Stimulated activated CD8-positive, alpha-beta memory T cell treated with anti-CD3 and anti-CD28 coated beads, Interleukin-4, amount 100 ng/mL, for 4 hours (primary cell): Measurements from ENCODE around the gene CACHD1.
A peak's percentile ranks its signal among the peaks of the same experiment; 100 is the strongest.

ENCODE experiments used
- DNase-seq, 2 donors: peaks; one replicate each; pipeline ENCODE4 v3.0.0-alpha.2; 2020; ENCODE audit warnings: low read depth in 2 of 2, low spot score in 1 of 2

The CACHD1 gene

GRCh38 chr1:64651841-64652240, 181.9 kb downstream of the CACHD1 start:
- DNase-seq = no peak

- no peak for DNase-seq
Measured at GRCh38 chr1:64653466-64653865, 183.5 kb downstream of the CACHD1 start.

GRCh38 chr1:64654519-64655341, 184.8 kb downstream of the CACHD1 start:
- DNase-seq = no peak

- no peak for DNase-seq
Measured at GRCh38 chr1:64655861-64656260, 185.9 kb downstream of the CACHD1 start.

GRCh38 chr1:64659478-64660138, 189.7 kb downstream of the CACHD1 start:
- DNase-seq = no peak

- DNase-seq = no peak
Measured at GRCh38 chr1:64663668-64664067, 193.7 kb downstream of the CACHD1 start.

GRCh38 chr1:64664299-64664698, 194.4 kb downstream of the CACHD1 start:
- no peak for DNase-seq

- no peak for DNase-seq
Measured at GRCh38 chr1:64669098-64669675, 199.3 kb downstream of the CACHD1 start.

- no peak for DNase-seq
Measured at GRCh38 chr1:64675718-64676345, 205.9 kb downstream of the CACHD1 start.

GRCh38 chr1:64676386-64676785, 206.5 kb downstream of the CACHD1 start:
- DNase-seq = no peak

- DNase-seq = no peak
Measured at GRCh38 chr1:64677532-64677931, 207.6 kb downstream of the CACHD1 start.

GRCh38 chr1:64678366-64678765, 208.4 kb downstream of the CACHD1 start:
- no peak for DNase-seq

- no peak for DNase-seq
Measured at GRCh38 chr1:64679177-64679576, 209.2 kb downstream of the CACHD1 start.

- no peak for DNase-seq
Measured at GRCh38 chr1:64680599-64680998, 210.7 kb downstream of the CACHD1 start.

GRCh38 chr1:64681043-64681442, 211.1 kb downstream of the CACHD1 start:
- DNase-seq = no peak

GRCh38 chr1:64683419-64683818, 213.5 kb downstream of the CACHD1 start:
- DNase-seq = no peak

GRCh38 chr1:64685217-64685616, 215.3 kb downstream of the CACHD1 start:
- no peak for DNase-seq

- no peak for DNase-seq
Measured at GRCh38 chr1:64685765-64686341, 215.9 kb downstream of the CACHD1 start.

- DNase-seq = peak in 1 of 2 donors; percentile 2
Measured at GRCh38 chr1:64686828-64687724, 217.1 kb downstream of the CACHD1 start.

- no peak for DNase-seq
Measured at GRCh38 chr1:64687725-64688327, 217.9 kb downstream of the CACHD1 start.
